Activated T-cell treated with anti-CD3 and anti-CD28 coated beads, Interleukin-2, amount 50 U/mL, for 1 hour (primary cell): Measurements from ENCODE around the gene PTPN2.
"Not testable (repeated sequence)": the region's sequence is repeated elsewhere in the genome, so short reads cannot be mapped to it uniquely, and the experiment has no call there.

Experiments
- DNase-seq: peaks from one replicate; pipeline ENCODE4 v3.0.0-alpha.2; 2020

PTPN2 gene

DNA sequence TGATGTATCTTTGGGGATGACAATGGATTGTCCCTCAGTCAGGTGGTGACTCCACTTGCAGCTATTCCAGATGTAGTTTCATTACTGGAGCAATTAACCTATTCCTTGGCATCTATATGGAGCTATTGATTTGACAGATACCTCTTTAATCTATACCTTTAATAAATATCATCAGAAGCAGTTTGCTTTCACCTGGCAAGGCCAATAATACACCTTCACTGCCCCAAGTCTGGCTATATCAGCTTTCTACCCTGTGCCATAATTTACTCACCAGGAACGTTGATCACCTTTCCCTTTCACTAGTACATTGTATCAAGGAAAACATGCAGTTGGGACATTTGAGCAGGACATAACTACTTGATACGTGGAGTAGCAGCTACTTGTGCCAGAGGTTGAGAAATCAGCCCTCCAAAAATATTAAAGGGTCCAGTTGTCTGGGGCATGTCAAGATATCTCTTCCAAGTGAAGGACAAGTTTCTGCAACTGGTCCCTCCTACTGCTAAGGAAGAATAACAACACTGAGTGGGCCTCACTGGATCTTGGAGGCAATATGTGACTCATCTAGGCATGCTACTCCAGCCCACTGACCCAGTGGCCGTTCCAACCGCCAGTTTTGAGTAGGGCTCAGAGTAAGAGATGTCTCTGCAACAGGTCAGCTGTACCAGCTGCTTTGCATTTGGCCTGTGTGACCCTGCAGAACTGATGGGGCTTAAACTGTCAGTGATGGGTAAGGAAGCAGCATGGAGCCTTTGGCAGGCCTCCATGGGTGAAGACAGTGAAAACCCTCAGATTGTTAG, 114.2 kb downstream of the PTPN2 start:
- no peak for DNase-seq

DNA sequence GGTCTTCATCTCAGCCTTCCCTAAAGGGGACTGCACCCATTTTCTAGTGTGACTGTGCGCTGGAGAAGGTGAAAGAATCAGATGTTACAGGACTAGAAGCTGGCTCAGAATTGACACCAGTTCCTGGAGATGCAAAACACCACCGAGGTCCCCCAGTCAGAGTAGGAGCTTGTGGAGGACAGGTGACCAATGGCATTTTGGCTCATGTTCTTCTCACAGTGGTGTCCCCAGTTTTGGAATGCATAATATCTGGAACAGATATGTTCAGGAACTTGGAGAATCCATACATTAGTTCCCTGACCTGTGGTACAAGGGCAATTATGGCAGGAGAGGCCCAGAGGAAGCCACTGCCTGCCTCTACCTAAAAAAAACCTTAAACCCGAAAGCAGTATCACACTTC, 114.9 kb downstream of the PTPN2 start:
- no peak for DNase-seq

DNA sequence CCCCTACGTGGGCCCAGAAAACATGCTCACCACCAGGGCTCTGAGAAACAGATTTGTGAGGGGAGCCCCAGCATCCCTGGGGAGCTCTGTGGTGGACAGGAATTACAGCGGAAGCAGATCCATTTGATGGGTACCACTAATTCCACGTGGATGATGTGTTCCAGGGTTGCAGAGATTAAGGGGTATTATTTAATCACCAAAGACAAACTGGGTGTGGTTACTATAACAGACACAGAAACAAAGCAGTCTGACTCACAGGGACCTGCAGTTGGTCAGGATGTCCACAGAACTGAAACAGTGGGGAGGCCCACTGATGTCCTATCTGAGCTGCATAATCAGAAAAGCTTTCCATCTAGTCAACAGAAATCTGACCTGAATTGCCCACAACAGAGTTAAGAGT, 115.4 kb downstream of the PTPN2 start:
- no peak for DNase-seq

DNA sequence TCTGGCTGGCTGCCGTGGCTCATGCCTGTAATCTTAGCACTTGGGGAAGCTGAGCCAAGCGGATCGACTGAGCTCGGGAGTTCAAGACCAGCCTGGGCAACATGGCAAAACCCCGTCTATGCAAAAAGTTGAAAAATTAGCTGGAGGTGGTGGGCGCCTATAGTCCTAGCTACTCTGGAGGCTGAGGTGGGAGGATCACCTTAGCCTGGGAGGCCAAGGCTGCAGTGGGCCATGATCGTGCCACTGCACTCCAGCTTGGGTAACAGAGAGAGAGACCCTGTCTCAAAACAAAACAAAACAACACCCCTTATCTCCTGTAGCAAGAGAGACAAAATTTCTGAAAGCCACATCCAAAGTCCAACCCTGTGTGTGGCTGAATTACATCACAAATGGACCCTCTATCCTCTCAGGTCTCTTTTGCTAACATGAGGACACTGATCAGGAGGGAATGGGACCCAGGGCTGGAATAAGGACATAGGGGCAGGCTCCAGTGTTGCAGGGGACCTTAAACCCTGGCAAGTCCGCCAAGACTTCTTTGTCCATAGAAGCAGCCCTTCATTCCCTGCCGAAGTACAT, 116.4 kb downstream of the PTPN2 start:
- DNase-seq: no peak

DNA sequence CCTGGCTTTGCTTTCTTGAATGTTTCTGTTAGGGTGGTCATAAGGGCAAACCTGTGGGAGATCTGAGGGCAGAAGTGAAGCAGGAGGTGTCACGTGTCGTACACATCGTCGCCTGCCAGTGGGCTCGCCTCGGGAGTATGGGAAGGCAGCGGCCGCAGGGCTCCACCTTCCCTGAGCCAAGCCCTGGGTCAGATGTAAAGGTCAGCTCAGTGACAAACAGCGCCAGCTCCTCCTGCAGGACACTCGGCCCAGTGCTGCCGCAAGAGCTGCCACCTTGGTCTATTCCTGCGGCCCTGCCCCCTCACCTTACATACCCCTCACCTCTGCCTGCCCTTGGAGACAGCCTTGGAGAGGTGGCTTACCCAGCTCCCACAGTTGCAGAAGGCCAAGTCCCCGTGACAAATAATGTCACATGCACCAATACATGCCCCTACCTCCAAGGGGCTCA, 117.0 kb downstream of the PTPN2 start:
- DNase-seq: no peak

DNA sequence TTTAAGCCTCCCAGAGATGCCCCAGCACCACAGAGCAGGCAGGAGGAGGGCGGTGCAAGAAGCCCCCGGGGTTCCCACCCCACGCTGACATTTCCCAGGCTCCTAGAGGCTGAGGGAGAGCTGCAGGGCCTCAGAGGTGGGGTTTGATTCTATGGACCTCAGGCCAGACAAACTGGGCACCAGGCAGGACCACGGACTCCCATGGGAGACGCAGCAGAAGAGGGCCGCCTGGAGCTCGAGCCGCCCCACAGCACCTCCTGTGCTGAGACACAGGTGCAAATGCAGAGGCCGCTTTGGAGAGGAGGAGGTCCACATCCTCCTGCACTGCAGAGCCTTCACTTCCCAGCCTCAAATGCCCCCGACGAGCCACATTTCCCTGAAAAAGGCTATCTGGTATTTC, 118.5 kb downstream of the PTPN2 start:
- DNase-seq: no peak

DNA sequence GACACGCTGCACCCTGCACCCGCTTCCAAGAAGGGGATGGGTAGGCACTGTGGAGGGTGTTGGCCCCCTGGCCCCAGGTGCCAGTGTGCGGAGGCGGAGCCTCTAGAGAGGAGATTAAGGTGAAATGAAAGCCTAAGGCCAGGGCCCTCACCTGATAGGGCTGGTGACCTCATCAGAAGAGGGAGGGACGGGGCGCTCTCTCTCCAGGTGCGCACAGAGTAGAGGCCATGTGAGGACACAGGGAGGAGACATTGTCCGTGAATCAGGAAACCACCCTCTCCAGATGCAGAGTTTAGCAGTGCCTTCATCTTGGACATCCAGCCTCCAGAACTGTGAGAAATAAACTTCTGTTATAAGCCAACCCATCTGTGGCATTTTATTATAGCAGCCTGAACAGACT, 118.9 kb downstream of the PTPN2 start:
- DNase-seq: no peak

DNA sequence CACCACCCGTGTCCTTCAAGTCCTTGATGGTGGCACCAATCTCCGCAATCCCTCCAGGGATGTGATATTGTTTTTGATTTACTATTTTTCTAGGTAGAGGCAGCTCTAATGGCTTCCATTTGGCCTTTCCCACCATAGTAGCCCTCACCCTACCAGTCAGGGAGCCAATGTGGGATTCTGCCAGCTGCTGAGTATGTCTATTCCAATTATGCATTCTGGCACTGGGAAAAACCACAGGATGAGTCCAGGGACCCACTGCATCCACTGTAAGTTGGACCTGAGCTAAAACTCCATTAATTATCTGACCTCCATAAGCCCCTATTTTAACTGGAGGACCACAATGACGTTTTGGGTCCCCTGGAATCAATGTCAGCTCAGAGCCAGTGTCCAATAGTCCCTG, 125.5 kb downstream of the PTPN2 start:
- DNase-seq: not testable (repeated sequence)

DNA sequence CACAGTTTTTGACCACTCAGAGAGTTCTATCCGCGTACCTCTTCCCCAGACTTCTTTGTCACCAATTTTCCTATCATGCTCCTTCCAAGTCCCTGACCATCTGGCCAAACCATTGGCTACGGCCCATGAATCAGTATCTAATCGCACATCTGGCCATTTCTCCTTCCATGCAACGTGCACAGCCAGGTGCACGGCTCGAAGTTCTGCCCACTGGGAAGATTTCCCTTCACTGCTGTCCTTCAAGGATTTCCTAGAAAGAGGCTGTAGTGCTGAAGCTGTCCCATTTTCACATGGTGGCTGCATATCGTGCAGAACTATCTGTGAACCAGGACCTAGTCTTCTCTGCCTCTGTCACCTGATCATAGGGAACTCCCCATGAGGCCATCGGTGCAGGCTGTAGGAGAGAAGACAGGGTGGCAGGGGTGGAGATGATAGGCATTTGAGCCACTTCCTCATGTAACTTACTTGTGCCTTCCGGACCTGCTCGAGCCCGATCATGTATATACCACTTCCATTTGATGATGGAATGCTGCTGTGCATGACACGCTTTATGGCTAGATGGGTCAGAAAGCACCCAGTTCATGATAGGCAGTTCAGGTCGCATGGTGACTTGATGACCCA, 127.3 kb downstream of the PTPN2 start:
- DNase-seq: not testable (repeated sequence)

DNA sequence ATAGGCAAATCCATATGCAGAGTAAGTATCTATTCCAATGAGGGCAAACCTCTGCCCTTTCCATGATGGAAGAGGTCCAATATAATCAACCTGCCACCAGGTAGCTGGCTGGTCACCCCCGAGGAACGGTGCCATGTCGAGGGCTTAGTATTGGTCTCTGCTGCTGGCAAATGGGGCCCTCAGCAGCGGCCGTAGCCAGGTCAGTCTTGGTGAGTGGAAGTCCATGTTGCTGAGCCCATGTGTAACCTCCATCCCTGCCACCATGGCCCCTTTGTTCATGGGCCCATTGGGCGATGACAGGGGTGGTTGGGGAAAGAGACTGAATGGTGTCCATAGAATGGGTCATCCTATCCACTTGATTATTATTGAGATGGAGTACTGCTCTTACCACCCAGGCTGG, 128.4 kb downstream of the PTPN2 start:
- DNase-seq: not testable (repeated sequence)

DNA sequence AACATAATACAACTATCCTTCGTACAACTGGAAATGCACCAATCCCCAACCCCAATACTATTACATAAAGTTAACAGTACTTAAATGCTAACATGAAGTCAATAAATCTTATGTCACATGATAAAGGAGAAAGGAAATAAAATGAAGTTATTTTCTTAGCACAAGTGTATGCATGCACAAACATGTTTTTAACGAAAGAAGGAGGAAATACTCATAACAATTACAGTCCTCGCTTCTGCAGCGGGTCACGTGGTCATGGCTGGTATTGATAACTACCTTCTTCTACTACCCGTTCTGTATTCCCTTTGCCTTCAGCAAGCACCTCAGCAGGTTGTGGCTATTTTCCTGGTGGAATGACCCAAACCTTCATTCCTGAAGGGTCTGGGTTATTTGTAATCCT, 129.5 kb downstream of the PTPN2 start:
- DNase-seq: no peak

DNA sequence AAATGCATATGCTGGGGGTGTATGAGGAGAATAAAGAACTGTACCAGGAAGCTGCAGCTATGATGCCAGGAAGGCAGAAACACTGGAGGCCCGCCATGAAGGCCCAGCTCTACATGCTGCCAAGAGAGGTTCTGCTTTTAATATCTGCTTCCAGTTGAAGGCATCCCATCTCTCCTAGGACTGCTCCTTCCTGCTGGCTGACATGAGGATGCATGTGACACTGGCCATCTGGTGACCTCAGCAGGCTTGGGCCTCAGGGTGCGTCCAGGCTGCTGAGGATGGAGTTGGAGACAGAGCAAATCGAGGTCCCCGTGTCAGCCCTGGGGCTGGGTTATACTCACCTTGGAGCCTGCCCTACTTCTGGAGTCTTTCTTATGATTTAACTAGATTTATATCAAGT, 132.1 kb downstream of the PTPN2 start:
- DNase-seq: no peak

DNA sequence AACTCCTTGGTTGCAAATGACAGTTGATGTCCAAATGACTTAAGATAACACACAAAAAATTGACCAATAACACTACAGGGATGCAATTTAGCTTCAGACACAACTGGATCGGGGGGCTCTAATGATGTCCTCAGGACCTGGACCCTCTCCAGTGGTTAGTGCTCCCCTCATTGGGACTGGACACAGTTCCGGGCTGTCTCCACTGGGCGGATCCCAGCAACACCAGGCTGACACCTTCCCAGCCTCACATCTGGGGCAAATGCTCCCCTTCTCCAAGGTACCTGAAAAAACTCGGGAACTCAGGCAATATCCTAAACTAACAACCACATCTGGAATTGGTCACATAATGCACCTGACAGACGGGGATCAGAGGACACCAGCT, 132.5 kb downstream of the PTPN2 start:
- no peak for DNase-seq

DNA sequence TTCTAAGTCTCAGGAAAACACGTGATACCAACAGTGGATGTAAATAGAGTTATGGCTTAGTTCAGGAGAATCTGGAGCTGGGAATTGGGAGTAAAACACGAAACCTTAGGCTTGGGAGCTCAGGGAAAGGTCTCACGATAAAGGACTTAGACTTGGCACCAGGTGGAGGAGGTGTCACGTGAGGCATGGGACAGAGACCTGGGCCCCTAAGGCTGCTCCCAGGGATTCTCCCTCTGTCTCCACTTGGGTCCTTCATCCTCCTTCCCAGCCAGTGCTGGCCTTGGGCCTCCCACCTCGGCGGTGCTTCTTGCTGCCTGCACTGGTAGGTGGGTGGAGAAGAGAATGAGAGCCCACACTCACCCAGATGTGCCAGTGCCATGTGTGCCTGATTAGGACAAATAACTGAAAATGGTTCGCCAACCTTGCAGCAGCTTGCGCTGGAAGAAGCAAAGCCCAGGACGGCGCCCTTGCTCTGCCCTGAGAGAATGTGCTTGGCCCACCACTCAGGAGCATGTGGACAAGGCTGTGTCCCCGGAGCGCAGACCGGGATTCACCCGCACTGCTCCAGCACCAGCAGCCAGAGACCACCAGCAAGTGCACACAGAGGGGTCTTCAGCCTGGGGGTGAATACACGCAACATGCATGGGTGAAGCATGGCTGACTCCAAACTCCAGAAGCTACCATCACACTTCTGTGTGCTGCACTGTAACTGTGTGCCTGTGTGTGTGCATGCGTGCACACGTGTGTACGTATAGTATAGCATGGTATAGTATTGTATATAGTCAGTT, 133.1 kb downstream of the PTPN2 start:
- DNase-seq: no peak

DNA sequence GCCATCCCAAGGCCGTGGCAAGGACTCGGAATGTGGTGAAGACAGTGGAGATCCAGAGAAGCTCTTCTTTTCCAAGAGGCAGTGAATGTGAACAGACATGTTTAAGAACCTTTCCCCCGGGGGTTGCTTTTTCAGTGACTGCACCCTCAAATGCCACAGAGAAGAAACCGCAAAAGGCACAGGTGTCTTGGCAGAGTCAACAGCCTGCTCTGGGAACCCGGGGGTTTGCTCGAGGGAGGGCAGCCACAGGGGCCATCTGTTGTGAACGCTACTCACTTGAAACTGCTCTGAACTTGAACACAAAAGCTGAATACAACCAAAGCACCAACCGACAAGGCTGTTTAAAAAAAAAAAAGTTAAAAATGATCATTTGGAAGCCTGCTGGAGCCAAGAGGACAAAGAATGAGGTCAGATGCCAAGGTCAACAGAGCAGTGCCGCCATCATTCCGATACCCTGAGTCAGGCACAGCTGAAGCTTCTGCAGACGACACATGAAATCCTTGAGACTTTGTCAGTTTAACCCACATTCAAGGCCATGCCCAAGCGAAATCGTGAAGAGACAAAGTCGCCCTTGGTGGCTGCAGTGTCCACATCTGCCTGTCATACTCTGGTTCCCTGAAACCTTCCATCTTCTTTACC, 133.8 kb downstream of the PTPN2 start:
- no peak for DNase-seq

DNA sequence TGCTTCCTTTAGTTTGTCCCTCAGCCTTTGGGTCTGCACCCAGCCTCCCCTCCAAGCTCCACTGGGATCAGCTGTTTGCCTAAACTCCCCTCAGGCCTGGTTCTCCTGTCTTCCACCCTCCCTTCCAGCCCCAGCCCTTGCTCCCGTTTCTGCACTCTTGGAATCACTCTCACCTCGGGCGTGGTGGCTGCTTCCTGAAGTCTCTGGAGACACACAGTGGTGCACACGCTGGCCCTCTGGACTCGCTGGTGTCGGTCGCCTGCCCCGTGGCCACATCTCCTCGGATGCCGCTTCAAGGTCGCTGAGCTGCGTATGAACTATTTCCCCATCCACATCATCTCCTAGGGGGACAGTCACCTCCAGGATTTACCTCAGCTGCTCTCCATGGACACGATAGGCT, 134.9 kb downstream of the PTPN2 start:
- no peak for DNase-seq

DNA sequence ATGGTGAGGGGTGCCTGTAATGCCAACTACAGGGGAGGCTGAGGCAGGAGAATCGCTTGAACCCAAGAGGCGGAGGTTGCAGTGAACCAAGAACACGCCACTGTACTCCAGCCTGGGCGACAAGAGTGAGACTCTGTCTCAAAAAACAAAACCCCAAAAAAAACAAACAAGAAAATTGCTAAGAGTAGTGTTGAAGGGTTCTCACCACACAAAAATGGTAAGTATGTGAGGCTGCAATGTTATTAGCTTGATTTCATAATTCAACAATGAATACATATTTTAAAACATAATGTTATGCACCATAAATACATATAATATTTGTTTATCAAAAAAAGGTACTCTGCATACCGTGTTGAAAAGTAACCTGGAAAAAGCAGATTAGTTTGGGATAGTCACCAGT, 135.4 kb downstream of the PTPN2 start:
- DNase-seq: no peak

DNA sequence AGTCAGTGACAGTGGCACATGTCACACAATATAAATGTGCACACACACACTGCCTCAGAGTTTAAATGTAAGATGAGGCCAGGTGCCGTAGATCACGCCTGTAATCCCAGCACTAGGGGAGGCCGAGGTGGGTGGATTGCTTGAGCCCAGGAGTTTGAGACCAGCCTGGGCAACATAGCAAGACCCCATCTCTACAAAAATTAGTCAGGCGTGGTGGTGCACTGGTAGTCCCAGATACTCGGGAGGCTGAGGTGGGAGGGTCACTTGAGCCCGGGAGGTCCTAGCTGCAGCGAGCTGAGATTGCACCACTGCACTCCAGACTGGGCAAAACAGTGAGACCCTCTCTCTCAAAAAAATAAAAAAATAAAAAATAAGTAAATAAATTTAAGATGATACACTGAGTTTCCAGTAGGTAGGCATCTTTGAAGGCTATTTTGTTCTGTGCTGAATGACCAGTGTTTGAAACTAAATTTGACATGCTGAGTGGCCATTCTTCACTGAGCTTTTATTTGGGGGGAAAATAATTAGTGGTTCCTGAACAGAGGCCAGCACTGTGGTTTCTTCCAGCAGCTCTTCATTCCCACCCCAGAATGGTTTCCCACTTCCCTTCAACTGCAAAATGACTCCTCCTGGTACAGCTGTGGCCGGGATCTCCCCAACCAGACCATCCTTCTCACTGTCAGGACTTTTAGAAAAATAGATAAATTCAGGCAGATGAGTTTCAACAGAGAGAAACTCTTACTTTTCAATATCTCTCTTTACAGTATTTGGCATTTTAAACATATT, 136.3 kb downstream of the PTPN2 start:
- no peak for DNase-seq

DNA sequence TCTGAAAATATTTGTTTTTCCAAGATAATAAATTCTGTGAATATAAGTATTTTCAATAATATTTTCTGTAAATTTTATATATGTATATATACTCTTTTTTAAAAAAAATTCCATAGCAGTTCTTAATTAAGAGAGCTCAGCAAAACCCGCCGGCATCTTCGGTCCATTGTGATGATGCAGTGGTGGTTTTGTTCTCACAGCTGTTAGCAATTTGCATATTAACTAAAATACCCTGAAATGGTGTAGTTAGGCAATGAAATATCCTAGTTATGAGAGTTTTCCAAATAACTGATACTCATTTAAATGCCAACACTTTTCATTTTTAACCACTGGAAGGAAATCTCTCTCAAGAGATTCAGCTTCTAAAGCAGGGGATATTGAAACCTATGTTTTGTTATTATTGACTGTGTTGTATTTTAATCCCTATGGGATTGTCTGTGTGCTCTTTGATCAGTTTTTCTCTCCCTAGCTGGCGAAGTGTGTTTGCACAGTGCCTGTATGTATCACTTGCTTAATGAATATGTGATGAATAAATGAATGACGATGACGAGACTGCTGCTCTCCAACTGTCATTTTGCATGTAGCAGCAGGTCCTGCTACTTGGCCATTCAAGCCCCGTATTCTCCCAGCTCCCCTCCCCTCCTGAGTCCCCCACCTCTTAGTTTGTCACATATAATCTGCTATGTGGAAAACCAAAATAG, 138.8 kb downstream of the PTPN2 start:
- DNase-seq: no peak

DNA sequence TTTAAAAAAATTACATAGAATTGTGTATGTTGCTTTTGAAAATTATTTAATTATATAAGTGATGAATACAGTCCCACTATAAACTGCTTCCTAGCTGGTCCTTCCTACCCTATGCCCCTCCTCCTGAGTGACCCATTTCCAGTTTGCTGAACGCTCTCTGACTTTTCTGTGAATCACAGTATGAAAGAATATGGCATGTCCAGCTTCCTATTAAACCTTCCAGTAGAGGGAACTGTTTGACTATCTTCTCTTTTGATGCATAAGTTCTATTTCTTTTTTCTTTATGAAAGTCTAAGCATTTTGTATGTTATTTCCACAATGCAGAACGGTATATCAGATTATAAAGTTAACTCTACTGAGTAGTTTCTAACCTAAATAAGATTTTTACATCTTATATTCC, 139.9 kb downstream of the PTPN2 start:
- DNase-seq: no peak

DNA sequence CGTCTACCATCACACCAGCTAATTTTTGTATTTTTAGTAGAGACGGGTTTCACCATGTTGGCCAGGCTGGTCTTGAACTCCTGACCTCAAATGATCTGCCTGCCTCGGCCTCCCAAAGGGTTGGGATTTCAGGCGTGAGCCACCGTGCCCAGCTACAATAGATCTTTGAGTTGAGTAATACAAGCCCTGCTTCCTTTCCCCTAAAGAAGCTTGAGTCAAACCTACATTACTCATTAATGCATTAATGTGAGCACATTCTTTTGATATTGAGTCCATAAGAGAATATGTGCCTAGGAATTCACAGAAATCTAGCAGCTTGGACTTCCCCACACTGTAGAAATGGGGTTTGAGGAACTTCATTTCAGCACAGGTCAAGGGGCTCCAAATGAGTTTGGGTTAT, 141.6 kb downstream of the PTPN2 start:
- no peak for DNase-seq
